Left ventricle myocardium inferior (tissue), 1 donor: ENCODE measurements around the gene MGME1. TPM values are rescaled to one million over a fixed set of nuclear protein-coding genes. Genes with fewer than 3 reads are reported as not detected.

Experiments used
- DNase-seq: peaks from one replicate; pipeline ENCODE4 v3.0.0-alpha.2; 2020
- H3K27ac ChIP-seq: fragments of 200-600 bp; replicated peaks from 2 replicates; pipeline ENCODE4 v1.8.0; 2021
- H3K27me3 ChIP-seq: fragments of 200-600 bp; 2 replicates; pipeline ENCODE4 v1.8.0; 2021; ENCODE audit warnings: low read depth
- H3K36me3 ChIP-seq: fragments of 200-600 bp; 2 replicates; pipeline ENCODE4 v1.8.0; 2021
- H3K4me1 ChIP-seq: fragments of 200-600 bp; 2 replicates; pipeline ENCODE4 v1.8.0; 2021
- H3K4me3 ChIP-seq: fragments of 200-600 bp; 2 replicates; pipeline ENCODE4 v1.8.0; 2021; ENCODE audit warnings: mild to moderate bottlenecking, moderate library complexity
- H3K9me3 ChIP-seq: fragments of 200-600 bp; replicated peaks from 2 replicates; pipeline ENCODE4 v1.8.0; 2021
- CTCF ChIP-seq: fragments of 200-600 bp; IDR thresholded peaks from 2 replicates; pipeline ENCODE4 v1.8.0; 2021; ENCODE audit warnings: antibody characterized with exemption, mild to moderate bottlenecking, borderline replicate concordance
- intact Hi-C: fragments of 100-400 bp; cut with micrococcal nuclease; formaldehyde crosslinking; loops from one replicate; pipeline ENCODE4 v1.11.0; 2022
- total RNA-seq: library from RNA; stranded (reverse); fragmentation: NEBNext Ultra II Directional; extraction: Animal tissue kit (Norgen Biotek cat#: 25700); gene quantifications from one replicate; pipeline ENCODE4 v1.2.1, GENCODE V29; 2021
- donor health status: DM: no; HTN: yes; CAD: no; lungs with severe emphysema.

MGME1 gene
- total RNA-seq, 1 donor from 2014 or later: 13.6 TPM

- TF ChIP-seq CTCF: no peak
- peaks cover 4% of the 10 kb centered on the region for H3K4me1 ChIP-seq
- H3K27me3 ChIP-seq: peaks cover 9% of the 10 kb centered on the region
- H3K36me3 ChIP-seq: no peaks in the 10 kb centered on the region
- no peak overlapping the region for H3K27ac ChIP-seq
- H3K9me3 ChIP-seq: no peaks in the 10 kb centered on the region
- DNase-seq: no peak
- intact Hi-C loops: loop anchor here (10.0 kb wide), 1 partner anchor 494 kb away; no protein-coding TSS in a partner anchor
- H3K4me3 ChIP-seq: no peak overlapping the region
These were observed 29.6 kb downstream of the MGME1 start for GRCh38 chr20:17998446-17998845.

GRCh38 chr20:17999566-17999965 is 30.7 kb downstream of the MGME1 start:
- Histone ChIP-seq H3K9me3 (no peaks in the 10 kb centered on the region), H3K4me3 (no peak overlapping the region), H3K27me3 (peaks cover 9% of the 10 kb centered on the region), H3K4me1 (peaks cover 4% of the 10 kb centered on the region), H3K27ac (no peak overlapping the region), H3K36me3 (no peaks in the 10 kb centered on the region)
- no peak for DNase-seq
- intact Hi-C loops: loop anchor here (10.0 kb wide), 1 partner anchor 495 kb away; no protein-coding TSS in a partner anchor
- TF ChIP-seq CTCF: no peak

- Histone ChIP-seq H3K27ac (no peak overlapping the region), H3K27me3 (peaks cover 9% of the 10 kb centered on the region), H3K36me3 (no peaks in the 10 kb centered on the region), H3K4me3 (no peak overlapping the region), H3K4me1 (peaks cover 2% of the 10 kb centered on the region), H3K9me3 (no peaks in the 10 kb centered on the region)
- no peak for TF ChIP-seq CTCF
- intact Hi-C loops: no loop called here
- DNase-seq: peak; percentile 46
These were observed 32.5 kb downstream of the MGME1 start for GRCh38 chr20:18001131-18001921.

- no peak overlapping the region for H3K27ac ChIP-seq
These were observed 35.1 kb downstream of the MGME1 start for GRCh38 chr20:18003897-18004296.

GRCh38 chr20:18004384-18005031 is 35.7 kb downstream of the MGME1 start:
- Histone ChIP-seq H3K27ac (no peak overlapping the region), H3K9me3 (no peaks in the 10 kb centered on the region), H3K36me3 (no peaks in the 10 kb centered on the region), H3K4me1 (peaks cover 6% of the 10 kb centered on the region), H3K4me3 (no peak overlapping the region), H3K27me3 (no peaks in the 10 kb centered on the region)
- DNase-seq: no peak
- intact Hi-C loops: no loop called here
- no peak for TF ChIP-seq CTCF

More at GRCh38 chr20:18003897-18004296, 35.1 kb downstream of the MGME1 start:
- Histone ChIP-seq H3K27me3 (no peaks in the 10 kb centered on the region), H3K36me3 (no peaks in the 10 kb centered on the region), H3K4me3 (no peak overlapping the region), H3K9me3 (no peaks in the 10 kb centered on the region), H3K4me1 (peaks cover 6% of the 10 kb centered on the region)
- TF ChIP-seq CTCF: no peak
- intact Hi-C loops: no loop called here
- no peak for DNase-seq
